B cell (primary cell): ENCODE results near the gene NXPH2. TPM values are rescaled to one million over a fixed set of nuclear protein-coding genes. Genes with fewer than 3 reads are reported as not detected.

ENCODE experiments used
- ATAC-seq: fragments of 200-7000 bp; cut with Tn5 transposase; one replicate; pipeline ENCODE4 v1.10.0; 2021; ENCODE audit warnings: low read depth, mild to moderate bottlenecking, moderate number of reproducible peaks, moderate library complexity
- CTCF ChIA-PET: fragments of 350-600 bp; sonication (Branson Sonifier 250); formaldehyde crosslinking; loops from one replicate; lab custom pipeline; 2021; ENCODE audit warnings: antibody characterized with exemption, inconsistent platforms; lab: Charles Lee
- POLR2A ChIA-PET: fragments of 350-600 bp; sonication (Branson Sonifier 250); formaldehyde crosslinking; loops from one replicate; lab custom pipeline; 2021; ENCODE audit warnings: antibody characterized with exemption; lab: Charles Lee
- DNase-seq: peaks from one replicate; pipeline ENCODE4 v3.0.0; 2013
- H2AFZ ChIP-seq: 2 replicates; pipeline ENCODE4 v1.6.1; 2012; ENCODE audit warnings: mild to moderate bottlenecking, low read depth, low read length; ENCODE audit not compliant: insufficient read depth, poor library complexity, severe bottlenecking
- H3K27ac ChIP-seq, 2 donors: 1 replicate in 1 of 2; 2 replicates in 1 of 2; pipeline ENCODE4 v1.5.1; 2012 to 2013; ENCODE audit warnings: low read length in 2 of 2, mild to moderate bottlenecking in 2 of 2, moderate library complexity in 1 of 2
- H3K27me3 ChIP-seq, 4 experiments: fragments of 200-600 bp in 1 of 4; sonication (generic) in 1 of 4; replicated peaks in 1 of 4; 1 replicate in 2 of 4; 2 replicates in 2 of 4; pipeline versions ENCODE4 v1.6.1 to v1.7.0; 2013 to 2016; ENCODE audit warnings: low read length in 3 of 4, mild to moderate bottlenecking in 2 of 4, mixed read lengths in 1 of 4, moderate library complexity in 1 of 4; ENCODE audit not compliant: insufficient read depth in 4 of 4, control insufficient read depth in 3 of 4; ENCODE audit errors: control extremely low read depth in 1 of 4
- H3K36me3 ChIP-seq, 2 experiments: replicated peaks in 1 of 2; 1 replicate in 1 of 2; 2 replicates in 1 of 2; pipeline versions ENCODE4 v1.6.1 to v1.7.1; 2013; ENCODE audit warnings: low read length in 1 of 2; ENCODE audit not compliant: insufficient read depth in 2 of 2, control insufficient read depth in 1 of 2; ENCODE audit errors: control extremely low read depth in 1 of 2, extremely low read depth in 1 of 2
- H3K4me1 ChIP-seq, 2 donors: fragments of 200-600 bp in 1 of 2; sonication (generic) in 1 of 2; 1 replicate in 1 of 2; 2 replicates in 1 of 2; pipeline versions ENCODE4 v1.5.1 to v1.6.1; 2013 to 2017; ENCODE audit warnings: low read length in 2 of 2; ENCODE audit not compliant: control insufficient read depth in 2 of 2, insufficient read depth in 2 of 2
- H3K4me2 ChIP-seq: replicated peaks from 2 replicates; pipeline ENCODE3; 2012; ENCODE audit warnings: mild to moderate bottlenecking, low read depth, low read length; ENCODE audit not compliant: poor library complexity, severe bottlenecking
- H3K4me3 ChIP-seq, 5 experiments: fragments of 200-600 bp in 1 of 5; sonication (generic) in 1 of 5; 1 replicate in 3 of 5; 2 replicates in 2 of 5; pipeline versions ENCODE4 v1.5.1 to v1.7.0; 2011 to 2016; ENCODE audit warnings: low read length in 4 of 5, mild to moderate bottlenecking in 4 of 5, low read depth in 2 of 5, control low read depth in 1 of 5, moderate library complexity in 1 of 5; ENCODE audit not compliant: insufficient read depth in 1 of 5; ENCODE audit errors: control extremely low read depth in 1 of 5, extremely low read depth in 1 of 5
- H3K79me2 ChIP-seq: fragments of 200-600 bp; sonication (generic); one replicate; pipeline ENCODE4 v1.6.0; 2016; ENCODE audit warnings: low read length; ENCODE audit not compliant: control insufficient read depth, insufficient read depth
- H3K9ac ChIP-seq: fragments of 200-600 bp; sonication (generic); 2 replicates; pipeline ENCODE4 v1.6.1; 2017; ENCODE audit warnings: mild to moderate bottlenecking, low read length, moderate library complexity
- H3K9me3 ChIP-seq, 3 donors: one replicate each; pipeline versions ENCODE4 v1.6.1 to v1.7.1; 2013; ENCODE audit warnings: low read length in 2 of 3; ENCODE audit not compliant: control insufficient read depth in 2 of 3, insufficient read depth in 1 of 3; ENCODE audit errors: control extremely low read depth in 1 of 3
- H4K20me1 ChIP-seq: 2 replicates; pipeline ENCODE4 v1.6.0; 2012; ENCODE audit warnings: mild to moderate bottlenecking, low read length; ENCODE audit not compliant: insufficient read depth, control insufficient read depth, poor library complexity, severe bottlenecking
- H3K27ac Mint-ChIP-seq: one replicate; pipeline ENCODE4 v1.8.0; 2021; ENCODE audit warnings: mixed read lengths
- H3K27me3 Mint-ChIP-seq: one replicate; pipeline ENCODE4 v1.8.0; 2021; ENCODE audit warnings: mixed read lengths
- H3K4me1 Mint-ChIP-seq: one replicate; pipeline ENCODE4 v1.8.0; 2021; ENCODE audit warnings: mixed read lengths
- H3K4me3 Mint-ChIP-seq: one replicate; pipeline ENCODE4 v1.8.0; 2021; ENCODE audit warnings: mixed read lengths
- H3K9me3 Mint-ChIP-seq: one replicate; pipeline ENCODE4 v1.8.0; 2022; ENCODE audit warnings: mixed read lengths; ENCODE audit not compliant: insufficient read depth
- CTCF ChIP-seq: fragments of 200-600 bp; IDR thresholded peaks from one replicate; pipeline ENCODE4 v1.8.0; 2022; ENCODE audit warnings: antibody characterized with exemption, mild to moderate bottlenecking
- EZH2 ChIP-seq: IDR thresholded peaks from 2 replicates; pipeline ENCODE4 v1.6.1; 2012; ENCODE audit warnings: borderline replicate concordance, low read depth, mild to moderate bottlenecking, moderate library complexity, low read length; ENCODE audit not compliant: insufficient read depth, poor library complexity, severe bottlenecking
- WGBS: methylation state at CpG from one replicate; pipeline ENCODE4 v1.1.5; 2013; ENCODE audit warnings: missing lambda C conversion rate; ENCODE audit not compliant: insufficient coverage; 5-methylcytosine and 5-hydroxymethylcytosine counted together
- intact Hi-C: fragments of 100-400 bp; cut with micrococcal nuclease; formaldehyde crosslinking; loops from one replicate; pipeline ENCODE4 v1.10.0; 2022
- polyA plus RNA-seq: library from polyadenylated mRNA; depleted of rRNA; stranded (reverse); fragments of >200 nt; gene quantifications from 2 replicates; pipeline ENCODE4 v1.2.3, GENCODE V29; 2012
- total RNA-seq, 2 donors: library from RNA; stranded (reverse); fragments of 120-200 nt in 1 of 2; gene quantifications; 1 replicate in 1 of 2; 2 replicates in 1 of 2; pipeline versions ENCODE4 v1.2.3 to v1.2.4, GENCODE V29; 2013 to 2022

Gene NXPH2
- total and polyA plus RNA-seq, 2 donors (not counting 1 experiment from before 2014, with no cell fraction given), result not detected

GRCh38 chr2:138757384-138757783 lies 22.8 kb downstream of the NXPH2 start:
- Histone ChIP-seq H3K79me2 (no peaks in the 10 kb centered on the region), H3K9ac (no peak overlapping the region), H2AFZ (no peak overlapping the region), H3K27ac (no peak overlapping the region), H3K27me3 (no peaks in the 10 kb centered on the region), H4K20me1 (no peaks in the 10 kb centered on the region), H3K9me3 (no peaks in the 10 kb centered on the region), H3K4me1 (no peaks in the 10 kb centered on the region), H3K36me3 (no peaks in the 10 kb centered on the region), H3K4me2 (no peak overlapping the region), H3K4me3 (no peak overlapping the region)
- Mint-ChIP-seq H3K27me3 (peaks cover 14% of the 10 kb centered on the region), H3K27ac (no peak overlapping the region), H3K4me1 (no peaks in the 10 kb centered on the region), H3K4me3 (no peak overlapping the region), H3K9me3 (peaks cover 3% of the 10 kb centered on the region)
- CTCF ChIA-PET, result no interaction called here
- intact Hi-C loops, result no loop called here
- TF ChIP-seq EZH2 (no peak), CTCF (no peak)
- POLR2A ChIA-PET, result no interaction called here
- ATAC-seq, result no peak
- 100% methylated on average over 2 of the region's 2 CpGs for WGBS
- DNase-seq, result no peak

- Mint-ChIP-seq H3K4me1 (no peaks in the 10 kb centered on the region), H3K27ac (no peak overlapping the region), H3K9me3 (peaks cover 3% of the 10 kb centered on the region), H3K4me3 (no peak overlapping the region), H3K27me3 (peaks cover under 1% of the 10 kb centered on the region)
- ChIA-PET CTCF (no interaction called here), POLR2A (no interaction called here)
- Histone ChIP-seq H3K27ac (no peak overlapping the region), H3K9me3 (no peaks in the 10 kb centered on the region), H3K79me2 (no peaks in the 10 kb centered on the region), H3K27me3 (no peaks in the 10 kb centered on the region), H3K9ac (no peak overlapping the region), H4K20me1 (no peaks in the 10 kb centered on the region), H2AFZ (no peak overlapping the region), H3K36me3 (no peaks in the 10 kb centered on the region), H3K4me3 (no peak overlapping the region), H3K4me1 (no peaks in the 10 kb centered on the region), H3K4me2 (no peak overlapping the region)
- ATAC-seq (no peak), DNase-seq (no peak)
- intact Hi-C loops, result no loop called here
- no peak for TF ChIP-seq EZH2
- no peak for TF ChIP-seq CTCF
- WGBS, result 78% methylated on average over 3 of the region's 7 CpGs
These were observed 27.8 kb downstream of the NXPH2 start for GRCh38 chr2:138752197-138752956.
